Keratinocyte (primary cell): Measurements from ENCODE around the gene EIF2S2. TPM values are rescaled to one million over a fixed set of nuclear protein-coding genes. Genes with fewer than 3 reads are reported as not detected.
"Not testable (repeated sequence)": the region's sequence is repeated elsewhere in the genome, so short reads cannot be mapped to it uniquely, and the experiment has no call there.

ENCODE experiments used
- DNase-seq: peaks from one replicate; pipeline ENCODE4 v3.0.0-alpha.2; 2011; ENCODE audit warnings: low read depth, missing footprints, low spot score
- FAIRE-seq: peaks from 2 replicates; lab custom pipeline; 2011; peaks lifted over from hg19 to GRCh38; lab: Jason Lieb, UNC
- H2AFZ ChIP-seq: 2 replicates; pipeline ENCODE4 v1.6.0; 2012; ENCODE audit warnings: low read length, control low read depth, inconsistent platforms; ENCODE audit not compliant: control insufficient read depth
- H3K27ac ChIP-seq: 2 replicates; pipeline ENCODE4 v1.5.1; 2011; ENCODE audit warnings: low read length; ENCODE audit not compliant: control insufficient read depth, insufficient read depth
- H3K27me3 ChIP-seq: 3 replicates; pipeline ENCODE4 v1.6.0; 2011; ENCODE audit warnings: low read length; ENCODE audit not compliant: control insufficient read depth, insufficient read depth; ENCODE audit errors: extremely low read depth
- H3K36me3 ChIP-seq, 2 experiments: 2 replicates in 1 of 2; 3 replicates in 1 of 2; pipeline ENCODE4 v1.5.1; 2011; ENCODE audit warnings: low read length in 2 of 2, mild to moderate bottlenecking in 1 of 2; ENCODE audit not compliant: control insufficient read depth in 2 of 2, insufficient read depth in 2 of 2; ENCODE audit errors: extremely low read depth in 1 of 2
- H3K4me1 ChIP-seq: 3 replicates; pipeline ENCODE4 v1.5.1; 2011; ENCODE audit warnings: low read length; ENCODE audit not compliant: control insufficient read depth, insufficient read depth; ENCODE audit errors: extremely low read depth
- H3K4me2 ChIP-seq: 3 replicates; pipeline ENCODE4 v1.6.0; 2011; ENCODE audit warnings: low read depth, low read length; ENCODE audit not compliant: control insufficient read depth, insufficient read depth; ENCODE audit errors: extremely low read depth
- H3K4me3 ChIP-seq, 3 experiments: fragments of 200-600 bp in 1 of 3; sonication (generic) in 1 of 3; 2 replicates in 2 of 3; 3 replicates in 1 of 3; pipeline ENCODE4 v1.5.1; 2011 to 2016; ENCODE audit warnings: low read length in 3 of 3, mild to moderate bottlenecking in 3 of 3, control low read depth in 2 of 3, inconsistent platforms in 1 of 3, low read depth in 1 of 3, mixed read lengths in 1 of 3, mixed run types in 1 of 3, moderate library complexity in 1 of 3; ENCODE audit not compliant: control insufficient read depth in 2 of 3, insufficient read depth in 2 of 3; ENCODE audit errors: extremely low read depth in 1 of 3
- H3K79me2 ChIP-seq: 2 replicates; pipeline ENCODE4 v1.6.0; 2012; ENCODE audit warnings: low read length; ENCODE audit not compliant: control insufficient read depth, insufficient read depth
- H3K9ac ChIP-seq: 3 replicates; pipeline ENCODE4 v1.6.0; 2011; ENCODE audit warnings: low read length; ENCODE audit not compliant: control insufficient read depth, insufficient read depth; ENCODE audit errors: extremely low read depth
- H3K9me1 ChIP-seq: 3 replicates; pipeline ENCODE4 v1.6.0; 2011; ENCODE audit warnings: low read length; ENCODE audit not compliant: control insufficient read depth, insufficient read depth; ENCODE audit errors: extremely low read depth
- H3K9me3 ChIP-seq: 2 replicates; pipeline ENCODE4 v1.5.1; 2012; ENCODE audit warnings: low read depth, low read length; ENCODE audit not compliant: control insufficient read depth
- H4K20me1 ChIP-seq: 3 replicates; pipeline ENCODE4 v1.6.0; 2011; ENCODE audit warnings: low read length; ENCODE audit not compliant: control insufficient read depth, insufficient read depth; ENCODE audit errors: extremely low read depth
- EZH2 ChIP-seq: IDR thresholded peaks from one replicate; pipeline ENCODE4 v1.6.1; 2012; ENCODE audit warnings: inconsistent platforms, mild to moderate bottlenecking, low read length, moderate library complexity
- dilution Hi-C: fragments of 300-500 bp; cut with MboI; formaldehyde crosslinking; loops from one replicate; pipeline ENCODE4 v1.7.0; 2020; ENCODE audit warnings: low sequenced_read_pairs; ENCODE audit not compliant: extremely low pct_ligation_motif_present
- polyA plus RNA-seq, 5 experiments: library from polyadenylated mRNA; depleted of rRNA in 3 of 5; stranded (reverse) in 3 of 5; stranded (forward) in 1 of 5; unstranded in 1 of 5; fragments of >200 nt; gene quantifications; 1 replicate in 1 of 5; 2 replicates in 3 of 5; 3 replicates in 1 of 5; pipeline versions ENCODE4 v1.2.1 to v1.2.3, GENCODE V29; 2011 to 2012; ENCODE audit warnings: missing spikeins in 2 of 5, low read depth in 1 of 5, low replicate concordance in 1 of 5
- TF ChIP-seq, protein P1 (sequence below), 3 experiments: IDR thresholded peaks in 1 of 3; conservative IDR thresholded peaks in 1 of 3; optimal IDR thresholded peaks in 1 of 3; 2 replicates in 2 of 3; 3 replicates in 1 of 3; pipeline versions ENCODE3 to v1.5.1; 2011; ENCODE audit warnings: low read length in 3 of 3, mild to moderate bottlenecking in 3 of 3, moderate library complexity in 2 of 3, control low read depth in 1 of 3, inconsistent platforms in 1 of 3; ENCODE audit not compliant: insufficient read depth in 2 of 3; ENCODE audit errors: extremely low read depth in 1 of 3

Gene EIF2S2
- polyA plus RNA-seq, 1 donor (not counting 4 experiments of a cell fraction or from before 2014, with no cell fraction given): 131 TPM

DNA sequence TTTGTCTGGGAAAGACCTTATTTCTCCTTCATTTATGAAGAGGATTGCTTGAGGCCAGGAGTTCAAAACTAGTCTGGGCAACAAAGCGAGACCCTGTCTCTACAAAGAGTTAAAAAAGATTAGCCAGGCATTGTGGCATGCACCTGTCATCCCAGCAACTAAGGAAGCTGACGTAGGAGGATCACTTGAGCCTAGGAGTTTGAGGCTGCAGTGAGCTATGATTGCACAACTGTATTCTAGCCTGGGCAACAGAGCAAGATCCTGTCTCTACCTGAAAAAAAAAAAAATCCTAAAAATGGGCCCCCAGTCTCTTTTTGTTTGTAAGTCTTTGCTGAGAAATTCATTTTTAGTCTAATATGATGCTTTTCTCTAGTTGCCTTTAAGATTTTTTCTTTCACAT is 29.2 kb upstream of the EIF2S2 start:
- Histone ChIP-seq H3K27ac (no peak overlapping the region), H3K4me2 (no peak overlapping the region), H3K4me1 (no peaks in the 10 kb centered on the region), H4K20me1 (no peaks in the 10 kb centered on the region), H3K27me3 (peaks cover 3% of the 10 kb centered on the region), H3K9ac (no peak overlapping the region), H3K9me1 (no peaks in the 10 kb centered on the region), H3K79me2 (no peaks in the 10 kb centered on the region), H3K9me3 (no peaks in the 10 kb centered on the region), H3K4me3 (no peak overlapping the region), H3K36me3 (no peaks in the 10 kb centered on the region), H2AFZ (no peak overlapping the region)
- FAIRE-seq: no peak
- TF ChIP-seq, protein P1, sequence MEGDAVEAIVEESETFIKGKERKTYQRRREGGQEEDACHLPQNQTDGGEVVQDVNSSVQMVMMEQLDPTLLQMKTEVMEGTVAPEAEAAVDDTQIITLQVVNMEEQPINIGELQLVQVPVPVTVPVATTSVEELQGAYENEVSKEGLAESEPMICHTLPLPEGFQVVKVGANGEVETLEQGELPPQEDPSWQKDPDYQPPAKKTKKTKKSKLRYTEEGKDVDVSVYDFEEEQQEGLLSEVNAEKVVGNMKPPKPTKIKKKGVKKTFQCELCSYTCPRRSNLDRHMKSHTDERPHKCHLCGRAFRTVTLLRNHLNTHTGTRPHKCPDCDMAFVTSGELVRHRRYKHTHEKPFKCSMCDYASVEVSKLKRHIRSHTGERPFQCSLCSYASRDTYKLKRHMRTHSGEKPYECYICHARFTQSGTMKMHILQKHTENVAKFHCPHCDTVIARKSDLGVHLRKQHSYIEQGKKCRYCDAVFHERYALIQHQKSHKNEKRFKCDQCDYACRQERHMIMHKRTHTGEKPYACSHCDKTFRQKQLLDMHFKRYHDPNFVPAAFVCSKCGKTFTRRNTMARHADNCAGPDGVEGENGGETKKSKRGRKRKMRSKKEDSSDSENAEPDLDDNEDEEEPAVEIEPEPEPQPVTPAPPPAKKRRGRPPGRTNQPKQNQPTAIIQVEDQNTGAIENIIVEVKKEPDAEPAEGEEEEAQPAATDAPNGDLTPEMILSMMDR (optimal IDR thresholded peaks at IDR 0.05 in 1 of 3, IDR thresholded peaks at IDR 0.05 in 1 of 3, conservative IDR thresholded peaks at IDR 0.05 in 1 of 3; ENCODE audit: extremely low read depth in 1 of 3, insufficient read depth in 2 of 3, low read length in 3 of 3): no peak
- no peak for TF ChIP-seq EZH2
- dilution Hi-C loops: no loop called here
- no peak for DNase-seq

DNA sequence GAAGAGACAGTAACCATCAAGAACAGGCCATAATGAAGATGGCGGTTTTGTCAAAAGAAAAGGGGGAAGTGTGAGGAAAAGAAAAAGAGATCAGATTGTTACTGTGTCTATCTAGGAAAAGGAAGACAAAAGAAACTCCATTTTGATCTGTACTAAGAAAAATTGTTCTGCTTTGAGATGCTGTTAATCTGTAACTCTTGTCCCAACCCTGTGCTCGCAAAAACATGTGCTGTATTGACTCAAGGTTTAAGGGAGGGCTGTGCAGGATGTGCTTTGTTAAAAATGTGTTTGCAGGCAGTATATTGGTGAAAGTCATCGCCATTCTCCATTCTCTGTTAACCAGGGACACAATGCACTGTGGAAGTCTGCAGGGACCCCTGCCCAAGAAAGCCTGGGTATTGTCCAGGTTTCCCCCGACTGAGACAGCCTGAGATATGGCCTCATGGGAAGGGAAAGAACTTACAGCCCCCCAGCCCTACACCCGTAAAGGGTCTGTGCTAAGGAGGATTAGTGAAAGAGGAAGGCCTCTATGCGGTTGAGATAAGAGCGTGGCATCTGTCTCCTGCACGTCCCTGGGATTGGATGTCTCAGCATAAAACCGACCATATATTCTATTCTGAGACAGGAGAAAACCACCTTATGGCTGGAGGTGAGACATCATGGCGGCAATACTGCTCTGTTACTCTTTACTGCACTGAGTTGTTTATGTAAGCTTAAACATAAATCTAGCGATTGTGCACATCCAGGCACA is 23.7 kb upstream of the EIF2S2 start:
- DNase-seq, H3K9me3 ChIP-seq, H3K4me3 ChIP-seq, H3K9me1 ChIP-seq, H3K79me2 ChIP-seq, H3K27me3 ChIP-seq, H3K4me1 ChIP-seq, dilution Hi-C loops, H3K9ac ChIP-seq, H4K20me1 ChIP-seq, FAIRE-seq, H3K4me2 ChIP-seq, H3K36me3 ChIP-seq, H3K27ac ChIP-seq, H2AFZ ChIP-seq: not testable (repeated sequence)

DNA sequence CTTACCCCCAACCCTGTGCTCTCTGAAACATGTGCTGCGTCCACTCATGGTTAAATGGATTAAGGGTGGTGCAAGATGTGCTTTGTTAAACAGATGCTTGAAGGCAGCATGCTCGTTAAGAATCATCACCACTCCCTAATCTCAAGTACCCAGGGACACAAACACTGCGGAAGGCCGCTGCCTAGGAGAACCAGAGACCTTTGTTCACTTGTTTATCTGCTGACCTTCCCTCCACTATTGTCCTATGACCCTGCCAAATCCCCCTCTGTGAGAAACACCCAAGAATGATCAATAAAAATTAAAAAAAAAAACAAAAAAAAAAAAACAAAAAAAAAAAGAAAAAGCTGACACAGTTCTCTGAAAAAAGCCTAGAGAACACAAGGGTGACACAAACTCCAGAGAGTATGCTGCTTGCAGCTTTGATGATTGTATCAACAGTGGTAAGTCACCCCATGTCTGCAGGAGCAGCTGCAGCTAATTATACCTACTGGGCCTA is 21.4 kb upstream of the EIF2S2 start:
- H4K20me1 ChIP-seq, FAIRE-seq, H3K36me3 ChIP-seq, H3K4me1 ChIP-seq, H3K9me3 ChIP-seq, H3K79me2 ChIP-seq, H3K4me3 ChIP-seq, H3K27ac ChIP-seq, H2AFZ ChIP-seq, DNase-seq, H3K27me3 ChIP-seq, dilution Hi-C loops, H3K9ac ChIP-seq, H3K4me2 ChIP-seq, H3K9me1 ChIP-seq: not testable (repeated sequence)

DNA sequence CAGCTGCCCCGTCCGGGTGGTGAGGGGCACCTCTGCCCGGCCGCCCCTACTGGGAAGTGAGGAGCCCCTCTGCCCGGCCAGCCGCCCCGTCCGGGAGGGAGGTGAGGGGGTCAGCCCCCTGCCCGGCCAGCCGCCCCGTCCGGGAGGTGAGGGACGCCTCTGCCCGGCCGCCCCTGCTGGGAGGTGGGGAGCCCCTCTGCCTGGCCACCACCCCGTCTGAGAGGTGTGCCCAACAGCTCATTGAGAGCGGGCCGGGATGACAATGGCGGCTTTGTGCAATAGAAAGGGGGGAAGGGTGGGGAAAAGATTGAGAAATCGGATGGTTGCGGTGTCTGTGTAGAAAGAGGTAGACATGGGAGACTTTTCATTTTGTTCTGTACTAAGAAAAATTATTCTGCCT is 20.9 kb upstream of the EIF2S2 start:
- FAIRE-seq, H2AFZ ChIP-seq, H3K9ac ChIP-seq, DNase-seq, H3K4me2 ChIP-seq, dilution Hi-C loops, H4K20me1 ChIP-seq, H3K79me2 ChIP-seq, H3K27ac ChIP-seq, H3K27me3 ChIP-seq, H3K9me3 ChIP-seq, H3K4me1 ChIP-seq, H3K9me1 ChIP-seq, H3K4me3 ChIP-seq, H3K36me3 ChIP-seq: not testable (repeated sequence)
